ENCODE results near the gene GPR78.

DNA sequence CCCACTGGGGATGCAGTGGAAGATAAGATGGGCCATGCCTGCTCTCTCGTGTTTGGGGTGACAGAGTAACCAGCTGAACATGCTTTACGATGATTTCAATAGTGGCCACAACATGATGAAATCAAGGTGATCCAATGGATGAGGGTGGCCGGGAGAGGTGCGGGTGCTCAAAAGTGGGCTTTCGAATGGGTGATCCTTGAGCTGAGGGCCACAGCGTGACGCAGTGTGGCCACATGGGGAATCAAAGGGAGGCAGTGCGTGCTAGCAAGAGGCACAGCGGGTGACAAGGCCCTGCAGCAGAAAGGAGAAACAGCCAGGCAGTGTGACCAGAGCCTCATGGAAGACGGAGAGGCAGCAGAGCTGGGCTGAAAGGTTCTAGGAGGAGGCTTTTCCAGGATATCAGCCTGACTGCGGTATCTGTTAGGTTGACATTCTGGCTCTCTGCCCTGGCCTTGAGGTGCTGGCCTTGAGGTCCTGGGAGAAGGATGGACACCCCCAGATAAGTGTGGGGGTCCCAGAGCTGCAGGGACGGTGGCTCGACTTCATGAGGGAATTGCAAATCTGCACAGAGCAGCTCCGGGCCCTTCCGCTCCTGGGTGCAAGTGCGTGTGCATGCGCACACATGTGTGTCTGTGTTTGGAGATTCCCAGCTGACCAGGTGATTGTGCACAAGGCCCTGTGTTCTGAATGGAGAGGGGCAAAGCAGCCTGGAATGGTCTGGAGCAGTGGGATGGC is 38.0 kb upstream of the GPR78 start:
- TF ChIP-seq EP300 (IDR thresholded peaks at IDR 0.05): no peak
- no peak for TF ChIP-seq CTCF (IDR thresholded peaks at IDR 0.05)
- TF ChIP-seq POLR2A (IDR thresholded peaks at IDR 0.05): no peak

Data from upper lobe of left lung (tissue), 4 donors.